GM19397 (cell line): ENCODE measurements around the gene LST1.
"Not testable (repeated sequence)": the region's sequence is repeated elsewhere in the genome, so short reads cannot be mapped to it uniquely, and the experiment has no call there.

Source experiments
- ATAC-seq: cut with Tn5 transposase; IDR thresholded peaks from one replicate; pipeline ENCODE4 v1.9.1; 2021; ENCODE audit warnings: mild to moderate bottlenecking, moderate library complexity; ENCODE audit not compliant: unreplicated experiment

LST1 gene

GRCh38 chr6:31586008-31586407 is at the start of gene LST1:
Gene LST1, plus strand, starts transcription at chr6:31586277. Its CDS starts 1,023 bp downstream, at chr6:31587300.
- no peak for ATAC-seq

- ATAC-seq = no peak
Measured at GRCh38 chr6:31538805-31539400, 47.2 kb upstream of the LST1 start.

- ATAC-seq = no peak
Measured at GRCh38 chr6:31540640-31541039, 45.4 kb upstream of the LST1 start.

GRCh38 chr6:31541059-31541657 is 44.9 kb upstream of the LST1 start:
- ATAC-seq = peak; percentile 7

- ATAC-seq = peak; percentile 70
Measured at GRCh38 chr6:31541658-31542521, 44.2 kb upstream of the LST1 start, which contains the start of gene DDX39B. Gene DDX39B, minus strand, starts transcription at chr6:31542003. Its CDS starts 1,471 bp downstream, at chr6:31540532.

GRCh38 chr6:31543639-31544038 is 42.4 kb upstream of the LST1 start:
- ATAC-seq = no peak

- no peak for ATAC-seq
Measured at GRCh38 chr6:31544676-31545075, 41.4 kb upstream of the LST1 start.

- no peak for ATAC-seq
Measured at GRCh38 chr6:31545291-31545690, 40.8 kb upstream of the LST1 start.

- ATAC-seq = no peak
Measured at GRCh38 chr6:31546339-31546957, 39.6 kb upstream of the LST1 start, which contains the start of gene ATP6V1G2. Gene ATP6V1G2, minus strand, starts transcription at chr6:31546608. Its CDS starts 49 bp downstream, at chr6:31546559.

- peak; percentile 68 for ATAC-seq
Measured at GRCh38 chr6:31546958-31547726, 38.9 kb upstream of the LST1 start, which contains the start of gene NFKBIL1. Gene NFKBIL1, plus strand, starts transcription at chr6:31547608. Its CDS starts 87 bp downstream, at chr6:31547695.

GRCh38 chr6:31547727-31548543 is 38.1 kb upstream of the LST1 start:
- no peak for ATAC-seq

GRCh38 chr6:31548544-31548873 is 37.6 kb upstream of the LST1 start:
- ATAC-seq = no peak

GRCh38 chr6:31551371-31551770 is 34.7 kb upstream of the LST1 start:
- ATAC-seq = not testable (repeated sequence)

- no peak for ATAC-seq
Measured at GRCh38 chr6:31556307-31556706, 29.8 kb upstream of the LST1 start.

- ATAC-seq = no peak
Measured at GRCh38 chr6:31557443-31558317, 28.4 kb upstream of the LST1 start.

- no peak for ATAC-seq
Measured at GRCh38 chr6:31558318-31558625, 27.8 kb upstream of the LST1 start.

- ATAC-seq = no peak
Measured at GRCh38 chr6:31558631-31559500, 27.2 kb upstream of the LST1 start.

- ATAC-seq = no peak
Measured at GRCh38 chr6:31559606-31559957, 26.5 kb upstream of the LST1 start.
